GM19328 (cell line): ENCODE results near the gene GSAP.
"Not testable (repeated sequence)": the region's sequence is repeated elsewhere in the genome, so short reads cannot be mapped to it uniquely, and the experiment has no call there.

Experiments
- ATAC-seq: cut with Tn5 transposase; IDR thresholded peaks from one replicate; pipeline ENCODE4 v1.9.1; 2021; ENCODE audit warnings: mild to moderate bottlenecking, moderate library complexity; ENCODE audit not compliant: unreplicated experiment

The GSAP gene

DNA sequence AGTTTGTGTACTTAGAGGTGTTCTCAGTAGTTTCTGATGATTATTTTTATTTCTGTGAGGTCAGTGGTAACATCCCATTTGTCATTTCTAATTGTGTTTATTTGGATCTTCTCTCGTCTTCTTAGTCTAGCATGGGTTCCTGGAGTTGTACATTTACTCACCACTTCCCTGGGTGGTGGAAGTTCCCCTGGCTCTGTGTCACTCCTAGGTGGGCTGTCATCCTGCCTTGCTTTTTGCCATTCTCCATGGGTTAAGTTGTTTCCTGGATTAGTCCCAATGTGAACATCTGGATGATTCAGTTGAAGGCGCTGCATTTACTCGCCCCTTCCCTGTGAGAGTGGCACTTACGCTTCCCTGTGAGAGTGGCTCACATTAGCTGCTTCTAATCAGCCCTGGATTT, 48.2 kb downstream of the GSAP start:
- ATAC-seq = no peak

DNA sequence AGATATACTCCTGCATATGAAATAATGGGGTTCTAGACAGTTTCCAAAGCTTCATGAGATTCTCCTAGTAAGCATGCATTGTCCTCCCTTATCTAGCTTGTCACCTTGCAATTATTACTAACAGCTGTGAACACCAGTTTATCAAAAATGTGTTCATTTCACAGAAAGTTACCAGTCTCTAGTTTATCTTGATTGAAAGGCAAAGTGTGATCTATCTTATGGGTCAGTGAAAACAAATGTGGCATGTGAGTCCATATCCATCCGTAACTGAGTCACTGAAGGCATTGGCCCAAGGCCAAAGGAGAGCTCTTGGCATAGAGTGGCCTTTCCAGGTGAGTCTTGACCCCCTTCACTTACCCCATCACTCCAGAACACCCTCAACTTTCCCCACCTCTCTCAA, 53.2 kb downstream of the GSAP start:
- no peak for ATAC-seq

DNA sequence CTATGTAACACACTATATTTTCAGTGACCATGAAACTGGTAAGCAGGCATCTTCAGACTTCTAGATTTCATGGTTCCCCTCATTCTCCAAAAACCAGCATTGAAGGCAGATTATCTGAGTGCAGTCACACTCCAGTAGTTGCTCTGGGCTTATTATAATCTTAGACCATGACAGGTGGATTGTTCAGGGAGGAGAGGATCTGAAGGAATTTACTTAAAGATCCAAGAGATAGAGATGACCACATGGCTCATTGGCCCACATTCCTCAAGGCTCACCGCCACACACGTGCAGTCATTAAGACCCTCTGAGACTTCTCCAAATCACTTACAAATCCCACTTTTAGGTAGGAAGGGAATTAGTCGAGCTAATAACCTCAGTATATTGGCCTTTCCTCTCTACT, 55.2 kb downstream of the GSAP start:
- no peak for ATAC-seq

DNA sequence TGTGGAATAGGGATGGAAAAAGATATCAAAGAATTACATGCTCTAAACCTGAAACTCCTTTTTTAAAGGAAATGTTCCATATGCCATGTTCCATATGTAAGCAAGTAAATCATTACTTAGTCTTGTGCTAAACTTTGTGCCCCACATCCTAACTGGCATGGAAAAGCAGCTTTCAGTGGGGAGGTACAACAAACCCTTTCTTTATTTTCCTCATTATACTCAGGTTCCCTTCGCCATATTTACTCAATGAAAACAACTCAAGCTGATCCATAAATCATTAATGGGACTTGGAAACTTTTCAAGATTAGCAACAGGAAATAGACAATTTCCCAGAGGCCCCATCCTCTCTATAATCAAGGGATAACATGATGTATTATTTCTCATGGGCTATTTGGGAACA, 56.0 kb downstream of the GSAP start:
- no peak for ATAC-seq

DNA sequence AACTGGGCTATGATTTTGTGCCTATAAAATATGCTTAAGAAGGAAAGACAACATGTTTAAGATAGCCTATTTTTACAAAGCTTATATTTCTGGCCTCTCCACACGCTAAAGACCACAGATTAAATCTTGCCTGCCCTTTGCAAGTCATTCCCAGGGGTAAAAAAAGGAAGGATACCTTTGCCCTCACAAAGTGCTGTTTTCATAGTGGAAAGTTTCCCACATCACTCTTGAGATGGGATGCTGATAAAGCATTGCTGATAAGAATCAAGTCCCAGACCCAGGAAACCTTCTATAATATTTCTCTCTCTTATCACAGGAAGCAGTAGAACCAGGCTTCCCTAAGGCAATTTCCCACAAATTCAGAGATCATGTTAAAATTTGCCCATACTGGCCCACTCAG, 56.5 kb downstream of the GSAP start:
- ATAC-seq = no peak

DNA sequence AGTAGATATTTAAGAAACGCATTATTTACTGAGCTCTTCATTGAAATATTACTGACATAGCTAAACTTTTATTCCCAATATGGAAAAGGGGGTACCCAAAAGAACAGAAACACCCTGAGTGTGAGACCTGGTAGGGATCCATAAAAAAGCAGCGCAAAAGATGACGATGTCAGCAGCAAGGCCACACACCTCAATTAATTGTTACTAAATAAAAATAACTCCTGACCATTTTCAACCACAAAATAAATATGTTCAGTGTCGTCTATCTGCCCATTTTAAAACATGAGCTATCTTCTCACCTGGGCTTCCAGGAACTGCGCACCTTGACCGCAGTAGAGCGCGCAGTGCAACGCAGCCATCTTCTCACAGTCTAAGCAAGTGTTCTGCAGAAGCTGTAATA, 61.2 kb downstream of the GSAP start:
- no peak for ATAC-seq

DNA sequence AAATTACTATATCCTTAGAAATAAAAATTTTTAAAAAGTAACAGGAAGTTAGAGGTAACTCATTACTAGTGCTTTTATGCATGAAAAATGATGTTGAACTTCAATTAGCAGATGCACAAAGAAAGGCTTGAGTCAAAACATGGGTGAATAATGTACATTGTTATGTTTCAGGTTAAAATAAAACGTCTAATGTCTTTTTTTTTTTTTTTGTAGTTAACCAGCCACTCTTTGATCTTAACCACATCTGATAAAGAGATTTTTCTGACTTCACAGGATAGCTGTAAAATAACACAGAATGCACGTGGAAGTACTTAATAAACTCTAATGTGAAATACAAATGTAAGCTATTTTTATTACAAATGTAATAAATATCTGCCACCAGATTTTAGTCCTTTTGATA, 61.7 kb downstream of the GSAP start:
- no peak for ATAC-seq

DNA sequence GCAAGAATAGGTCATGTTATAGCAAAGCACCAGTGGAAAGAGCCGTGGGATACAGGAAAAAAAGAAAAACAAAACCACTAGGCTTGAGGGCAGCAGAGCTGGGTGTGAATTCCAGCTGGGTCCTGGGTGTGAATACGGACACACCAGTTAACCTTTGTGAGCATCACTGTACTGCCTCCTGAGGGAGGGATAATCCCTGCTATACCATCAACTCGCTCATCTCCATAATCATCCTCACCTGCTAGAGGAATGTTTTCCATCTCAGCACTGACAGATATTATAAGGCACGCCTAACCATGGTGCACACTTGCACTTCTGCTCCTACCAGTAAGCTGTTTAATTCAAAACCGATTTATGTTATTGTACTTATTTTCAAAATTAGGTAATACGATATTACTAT, 62.2 kb downstream of the GSAP start:
- ATAC-seq = no peak

DNA sequence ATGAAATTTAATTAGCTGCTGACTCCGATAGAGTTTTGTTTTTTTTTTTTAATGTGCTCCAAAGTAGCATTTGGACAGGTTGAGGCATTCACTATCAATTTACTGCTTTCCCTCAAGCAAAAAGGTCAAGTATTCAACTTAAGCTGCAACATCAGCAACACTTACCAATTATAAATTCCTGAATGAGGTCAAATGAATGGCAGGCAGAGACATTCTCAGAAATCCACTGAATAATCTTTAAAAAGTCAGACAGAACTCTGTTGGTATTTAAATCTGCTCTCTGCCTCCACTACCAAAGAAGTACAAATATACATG, 62.8 kb downstream of the GSAP start:
- no peak for ATAC-seq

DNA sequence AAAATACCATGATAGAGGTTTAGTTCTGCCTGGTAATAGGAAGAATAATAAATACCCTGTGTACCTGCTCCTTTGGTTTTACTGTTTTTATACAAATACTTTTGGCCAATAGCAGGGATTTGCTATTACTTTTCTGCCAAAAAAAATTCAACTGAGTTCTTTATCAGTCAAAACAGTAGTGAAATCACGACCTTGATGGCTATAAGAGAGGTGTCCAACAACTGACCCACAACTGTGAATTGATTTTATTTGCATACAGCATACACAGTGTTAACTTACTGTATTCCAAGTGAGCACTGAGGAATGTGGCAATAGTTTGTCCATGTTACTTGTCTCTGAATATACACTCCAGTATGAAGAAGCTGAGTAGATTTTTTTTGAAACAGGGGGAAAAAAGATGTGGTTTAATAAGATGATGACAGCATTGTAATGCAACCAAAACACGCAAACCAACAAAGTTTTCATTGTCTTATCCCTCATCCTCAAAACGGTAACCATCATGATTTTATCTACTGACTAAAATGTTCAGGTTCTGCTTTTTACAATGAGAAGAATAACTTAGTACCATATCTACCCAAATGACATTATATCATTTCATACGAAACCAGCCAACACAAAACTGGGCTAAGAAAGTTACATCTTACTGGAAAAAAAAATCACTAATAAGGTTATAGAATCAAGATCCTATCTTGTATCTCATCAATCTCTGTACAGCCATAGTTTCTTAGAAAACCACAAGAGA, 63.3 kb downstream of the GSAP start:
- ATAC-seq = no peak

DNA sequence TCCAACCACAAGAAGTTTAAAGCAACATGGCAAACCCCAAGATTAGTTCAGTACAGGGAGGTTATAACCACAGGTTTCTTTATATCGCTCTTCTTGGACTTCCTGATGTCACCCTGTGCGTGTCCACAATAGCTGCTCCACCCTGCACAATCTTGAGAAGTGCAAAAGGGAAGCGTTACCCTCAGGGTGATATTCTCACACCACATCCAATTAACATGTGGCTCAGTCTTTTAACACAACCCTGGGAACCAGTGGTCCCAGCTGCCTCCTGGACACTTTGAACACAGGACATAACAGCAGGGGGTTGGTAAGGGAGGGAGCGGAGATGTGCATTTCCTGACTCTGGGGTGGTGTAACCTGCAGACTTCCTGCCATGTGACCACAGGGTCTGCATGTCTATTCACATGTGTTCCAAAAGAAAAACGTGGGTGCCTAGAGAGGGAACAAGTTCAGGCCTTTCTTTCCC, 64.6 kb downstream of the GSAP start:
- ATAC-seq = peak; percentile 91

DNA sequence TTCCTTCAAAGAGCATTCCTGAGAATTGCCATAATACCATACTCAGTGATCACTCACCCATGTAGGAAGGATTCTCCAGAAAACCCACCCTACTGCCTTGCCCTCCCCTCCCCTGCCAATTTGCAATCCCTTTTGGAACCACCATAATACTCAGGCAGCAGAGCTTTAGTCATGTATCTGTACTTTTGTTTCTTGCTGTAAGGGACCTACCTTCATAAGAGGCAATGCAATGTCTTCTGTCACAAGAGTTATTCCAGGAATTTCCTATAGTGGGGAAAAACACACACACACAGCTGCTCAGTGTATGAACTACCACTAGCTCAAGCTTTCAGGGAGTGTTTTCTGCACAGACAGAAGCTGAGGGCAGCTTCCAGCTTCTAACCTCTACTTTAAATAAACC, 67.0 kb downstream of the GSAP start:
- no peak for ATAC-seq

DNA sequence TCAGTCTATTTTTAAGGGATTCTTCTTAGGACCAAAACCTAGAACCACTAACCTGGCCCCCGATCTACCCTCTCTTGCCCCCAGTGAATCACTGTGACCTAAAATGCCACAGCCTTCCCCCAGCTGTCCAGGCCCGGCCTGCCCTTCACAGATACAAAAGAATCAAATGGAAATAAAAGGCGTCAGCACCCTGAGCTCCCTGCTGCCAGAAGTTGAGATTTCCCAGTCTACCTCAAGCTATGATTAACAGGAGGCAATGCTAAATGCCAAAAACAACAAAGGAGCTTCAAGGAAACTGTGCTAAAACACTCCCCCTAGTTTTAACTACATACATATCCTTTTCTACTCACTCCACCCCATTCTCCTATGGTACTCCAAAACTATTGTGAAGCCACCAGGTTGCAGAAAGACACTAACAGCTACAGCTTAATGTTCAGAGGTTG, 67.8 kb downstream of the GSAP start:
- no peak for ATAC-seq

DNA sequence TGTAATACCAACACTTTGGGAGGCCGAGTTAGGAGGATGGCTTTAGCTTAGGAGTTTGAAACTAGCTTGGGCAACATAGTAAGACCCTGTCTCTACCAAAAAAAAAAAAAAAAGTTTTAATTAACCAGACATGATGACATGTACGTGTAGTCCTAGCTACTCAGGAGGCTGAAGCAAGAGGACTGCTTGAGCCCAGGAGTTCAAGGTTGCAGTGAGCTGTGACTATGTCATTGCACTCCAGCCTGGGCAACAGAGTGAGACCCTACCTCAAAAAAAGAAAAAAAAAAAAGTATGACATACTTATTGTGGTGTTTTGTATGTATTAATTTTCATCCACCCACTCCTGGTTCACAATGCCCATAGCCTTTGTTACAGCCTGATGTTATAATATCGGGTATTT, 69.7 kb downstream of the GSAP start:
- ATAC-seq = no peak

DNA sequence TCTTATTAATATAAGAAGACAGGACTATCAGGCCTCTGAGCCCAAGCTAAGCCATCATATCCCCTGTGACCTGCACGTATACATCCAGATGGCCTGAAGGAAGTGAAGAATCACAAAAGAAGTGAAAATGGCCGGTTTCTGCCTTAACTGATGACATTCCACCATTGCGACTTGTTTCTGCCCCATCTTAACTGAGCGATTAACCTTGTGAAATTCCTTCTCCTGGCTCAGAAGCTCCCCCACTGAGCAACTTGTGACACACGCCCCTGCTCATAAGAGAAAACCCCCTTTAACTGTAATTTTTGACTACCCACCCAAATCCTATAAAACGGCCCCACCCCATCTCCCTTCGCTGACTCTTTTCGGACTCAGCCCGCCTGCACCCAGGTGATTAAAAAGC, 70.7 kb downstream of the GSAP start:
- not testable (repeated sequence) for ATAC-seq

DNA sequence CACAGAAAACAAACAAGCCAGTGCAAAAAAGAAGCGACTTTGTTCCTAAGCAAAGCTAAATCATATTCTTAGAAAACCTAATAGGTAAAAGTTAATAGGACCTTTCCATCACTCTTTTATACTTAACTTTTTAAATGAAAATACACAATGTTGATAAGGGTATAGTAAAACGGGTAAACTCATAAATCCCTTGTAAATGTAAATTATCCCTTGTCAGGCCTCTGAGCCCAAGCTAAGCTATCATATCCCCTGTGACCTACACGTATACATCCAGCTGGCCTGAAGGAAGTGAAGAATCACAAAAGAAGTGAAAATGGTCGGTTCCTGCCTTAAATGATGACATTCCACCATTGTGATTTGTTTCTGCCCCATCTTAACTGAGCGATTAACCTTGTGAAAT, 76.4 kb downstream of the GSAP start:
- no peak for ATAC-seq

DNA sequence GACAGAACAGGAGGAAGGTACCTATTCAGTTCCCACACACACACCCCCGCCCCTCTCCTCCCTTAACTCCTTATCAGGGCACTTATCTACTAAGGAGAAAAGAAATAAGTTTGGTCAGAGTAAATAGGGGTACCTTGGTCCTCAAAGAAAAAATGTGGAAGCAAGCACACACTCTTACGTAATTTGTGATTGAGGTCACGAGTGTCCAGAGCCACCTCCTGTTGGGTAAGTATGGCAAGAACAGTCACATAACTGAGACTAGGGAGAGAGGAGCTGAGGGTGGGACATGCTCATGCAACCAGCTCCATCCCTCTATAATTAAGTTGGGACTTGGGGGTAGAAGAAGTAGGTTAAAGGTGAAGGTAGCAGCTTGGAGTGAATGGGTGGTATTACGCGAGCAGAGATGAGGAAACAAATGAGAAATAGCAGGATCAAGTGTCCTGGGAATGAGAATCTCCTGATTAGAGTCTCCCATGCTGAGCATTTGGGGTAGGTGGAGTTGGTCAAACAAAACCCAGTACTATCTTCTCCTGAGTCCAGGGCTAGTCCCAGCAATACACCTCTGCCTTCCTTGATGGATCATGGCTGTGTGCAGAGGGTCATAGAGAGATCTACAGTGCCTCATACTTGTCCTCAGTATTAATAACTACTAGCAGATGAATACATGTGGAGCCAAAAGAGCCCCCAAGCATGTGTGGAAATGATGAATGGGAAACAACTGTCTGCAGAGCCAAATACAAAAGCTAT, 77.1 kb downstream of the GSAP start:
- ATAC-seq = no peak

DNA sequence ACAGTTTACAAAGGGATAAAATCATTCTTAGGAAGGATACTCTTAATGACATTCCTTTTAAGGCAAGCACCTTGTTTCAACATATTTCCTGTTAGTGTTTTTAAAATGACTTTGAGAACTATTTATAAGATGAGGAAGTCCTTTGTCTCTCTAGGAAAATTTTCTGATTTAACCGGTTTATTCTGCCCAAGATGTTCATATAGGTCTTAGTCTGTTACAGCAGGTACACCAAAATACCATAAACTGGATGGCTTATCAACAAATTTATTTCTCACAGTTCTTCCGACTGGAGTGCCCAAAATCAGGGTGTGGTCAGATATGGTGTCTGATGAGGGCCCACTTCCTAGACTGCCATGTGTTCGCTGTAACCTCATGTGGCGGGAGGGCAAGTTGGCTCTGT, 77.9 kb downstream of the GSAP start:
- no peak for ATAC-seq

DNA sequence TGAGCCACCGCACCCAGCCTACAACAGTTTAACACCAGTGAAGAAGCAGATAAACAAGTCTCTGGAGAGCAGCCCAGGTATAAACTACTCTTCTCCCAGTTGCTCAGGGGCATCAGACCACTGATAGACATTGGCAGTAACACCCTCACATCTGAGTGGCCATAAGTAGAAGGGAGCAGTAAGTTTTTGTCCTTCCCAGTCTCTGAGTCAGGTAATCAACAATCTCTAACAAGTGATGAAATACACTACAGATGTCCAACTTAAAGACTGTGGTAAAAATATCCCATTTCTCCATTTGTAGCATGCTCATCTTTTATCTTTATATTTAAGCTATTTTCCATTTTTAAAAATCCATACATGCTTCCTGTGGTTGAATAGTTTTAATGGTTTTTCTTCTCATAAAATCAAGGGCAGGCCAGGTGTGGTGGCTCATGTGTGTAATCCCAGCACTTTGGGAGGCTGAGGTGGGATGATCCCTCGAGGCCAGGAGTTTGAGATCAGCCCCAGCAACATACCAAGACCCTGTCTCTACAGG, 78.6 kb downstream of the GSAP start:
- no peak for ATAC-seq

DNA sequence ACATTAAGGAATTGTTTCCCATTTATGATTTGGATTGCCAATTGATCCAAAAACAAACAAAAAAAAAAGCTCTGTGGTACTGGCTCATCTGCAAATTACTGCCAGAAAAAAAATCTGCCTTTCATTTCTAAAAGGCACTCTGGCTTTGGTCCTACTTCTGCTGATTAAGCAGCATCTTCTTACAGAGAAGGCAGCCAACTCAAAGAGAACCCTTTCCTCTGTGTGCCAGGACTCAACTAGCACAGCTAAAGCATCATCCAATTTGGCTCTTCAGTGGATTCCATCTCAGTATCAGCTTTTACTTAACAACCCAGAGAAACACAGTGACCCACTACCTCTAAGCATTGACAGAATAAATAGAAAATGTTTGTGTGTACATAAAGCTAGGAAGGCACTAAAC, 80.6 kb downstream of the GSAP start:
- no peak for ATAC-seq

DNA sequence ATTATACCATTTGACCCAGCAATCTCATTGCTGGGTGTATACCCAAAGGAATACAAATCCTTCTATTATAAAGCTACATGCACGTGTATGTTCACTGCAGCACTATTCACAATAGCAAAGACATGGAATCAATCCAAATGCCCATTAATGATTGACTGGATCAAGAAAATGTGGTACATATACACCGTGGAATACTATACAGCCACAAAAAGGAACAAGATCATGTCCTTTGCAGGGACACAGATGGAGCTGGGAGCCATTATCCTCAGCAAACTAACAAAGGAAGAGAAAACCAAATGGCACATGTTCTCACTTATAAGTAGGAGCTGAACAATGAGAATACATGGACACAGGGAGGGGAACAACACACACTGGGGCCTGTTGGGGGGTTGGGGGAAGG, 82.1 kb downstream of the GSAP start:
- not testable (repeated sequence) for ATAC-seq

DNA sequence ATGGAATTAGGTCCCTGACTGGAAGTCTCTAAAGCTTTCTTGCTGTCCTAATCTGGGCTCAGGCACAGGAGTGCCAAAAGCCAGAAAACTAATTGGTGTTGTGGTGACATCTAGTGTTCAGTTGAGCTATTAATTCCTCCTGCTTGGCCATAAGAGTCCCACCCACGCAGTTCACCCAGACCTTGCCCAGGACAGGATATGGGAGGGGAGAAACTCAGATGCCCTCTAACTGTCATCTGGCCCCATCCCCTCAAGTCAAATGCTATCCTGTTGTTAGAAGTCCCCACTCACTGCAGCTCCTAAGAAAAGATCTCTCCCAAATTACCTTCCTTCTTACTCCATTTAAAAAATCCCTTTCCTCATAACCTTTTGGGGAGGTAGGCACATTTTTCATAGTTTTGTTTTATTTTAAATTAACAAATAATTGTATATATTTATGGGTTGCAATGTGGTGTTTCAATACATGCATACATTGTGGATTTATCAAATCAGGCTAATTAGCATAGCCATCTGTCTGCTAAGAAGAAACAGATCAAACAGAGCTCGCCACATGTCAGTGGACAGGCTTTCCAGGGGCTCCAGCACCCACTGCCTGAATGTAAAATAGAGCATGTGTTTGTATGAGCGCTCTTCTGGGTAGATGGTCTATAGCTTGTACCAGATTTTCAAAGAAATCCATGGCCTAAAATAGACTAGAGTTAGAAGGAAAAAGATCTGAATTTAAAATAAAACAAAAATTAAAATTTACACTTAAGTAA, 84.0 kb downstream of the GSAP start:
- peak; percentile 62 for ATAC-seq
